A673 (cell line): ENCODE data around the gene TMSB4Y.

Experiments used
- CTCF ChIP-seq: fragments of 300-800, 200-600 bp; sonication (generic); conservative IDR thresholded peaks from 2 replicates; pipeline ENCODE4 v1.5.1; 2017; ENCODE audit warnings: low read depth, mild to moderate bottlenecking, antibody characterized with exemption, low read length, moderate library complexity, mixed read lengths
- EZH2 ChIP-seq: fragments of 200-600 bp; sonication (generic); IDR thresholded peaks from 2 replicates; pipeline ENCODE4 v1.6.1; 2017; ENCODE audit warnings: borderline replicate concordance, low read depth, mild to moderate bottlenecking, mixed read lengths, antibody characterized with exemption, low read length; ENCODE audit not compliant: poor library complexity, severe bottlenecking

- no peak for TF ChIP-seq CTCF
- TF ChIP-seq EZH2: no peak
These were observed 1.5 kb downstream of the TMSB4Y start for GRCh38 chrY:13705197-13705596.
